H1 (cell line): ENCODE data around the gene TECRL. TPM values are rescaled to one million over a fixed set of nuclear protein-coding genes. Genes with fewer than 3 reads are reported as not detected.

ENCODE experiments used
- CTCF ChIA-PET: fragments of 300-600 bp; sonication (Branson Sonifier 250); formaldehyde crosslinking; loops from one replicate; lab custom pipeline; 2021; ENCODE audit not compliant: partially characterized antibody; lab: Charles Lee
- POLR2A ChIA-PET: fragments of 300-600 bp; sonication (Branson Sonifier 250); formaldehyde crosslinking; loops from one replicate; lab custom pipeline; 2021; ENCODE audit warnings: inconsistent platforms; ENCODE audit not compliant: partially characterized antibody; lab: Charles Lee
- DNase-seq, 2 experiments: peaks; one replicate each; pipeline versions ENCODE4 v3.0.0 to v3.0.0-alpha.2; 2010 to 2022; ENCODE audit warnings: low spot score in 2 of 2, low read depth in 1 of 2, mixed read lengths in 1 of 2
- FAIRE-seq: peaks from 2 replicates; lab custom pipeline; 2011; peaks lifted over from hg19 to GRCh38; lab: Jason Lieb, UNC
- H2AFZ ChIP-seq: 2 replicates; pipeline ENCODE4 v1.8.1; 2012; ENCODE audit warnings: low read length, inconsistent platforms
- H2AK5ac ChIP-seq: 2 replicates; pipeline ENCODE4 v1.6.1; 2013; ENCODE audit warnings: low read depth, low read length
- H2BK120ac ChIP-seq: replicated peaks from 2 replicates; pipeline ENCODE3; 2013; ENCODE audit warnings: low read depth, low read length, inconsistent platforms
- H2BK12ac ChIP-seq: 2 replicates; pipeline ENCODE4 v1.6.1; 2013; ENCODE audit warnings: low read depth, low read length
- H2BK15ac ChIP-seq: 2 replicates; pipeline ENCODE4 v1.6.1; 2013; ENCODE audit warnings: low read length
- H2BK20ac ChIP-seq: 2 replicates; pipeline ENCODE4 v1.6.1; 2013; ENCODE audit warnings: low read length
- H2BK5ac ChIP-seq: 2 replicates; pipeline ENCODE4 v1.6.1; 2013; ENCODE audit warnings: low read depth, low read length
- H3K14ac ChIP-seq: 2 replicates; pipeline ENCODE4 v1.6.1; 2013; ENCODE audit warnings: inconsistent platforms; ENCODE audit not compliant: insufficient read length
- H3K18ac ChIP-seq: 2 replicates; pipeline ENCODE4 v1.6.1; 2013; ENCODE audit warnings: low read length; ENCODE audit errors: extremely low read depth
- H3K23ac ChIP-seq: 2 replicates; pipeline ENCODE4 v1.6.1; 2013; ENCODE audit warnings: inconsistent platforms; ENCODE audit not compliant: insufficient read length
- H3K23me2 ChIP-seq: 2 replicates; pipeline ENCODE4 v1.6.1; 2013; ENCODE audit warnings: low read depth, low read length
- H3K27ac ChIP-seq: 2 replicates; pipeline ENCODE4 v1.6.1; 2011; ENCODE audit warnings: low read depth, low read length, inconsistent platforms
- H3K27me3 ChIP-seq, 4 experiments: replicated peaks in 1 of 4; 1 replicate in 1 of 4; 2 replicates in 3 of 4; pipeline versions ENCODE4 v1.6.1 to v1.8.1; 2011 to 2013; ENCODE audit warnings: low read length in 3 of 4, mild to moderate bottlenecking in 3 of 4, inconsistent platforms in 2 of 4, mixed read lengths in 2 of 4, moderate library complexity in 1 of 4; ENCODE audit not compliant: control insufficient read depth in 3 of 4, insufficient read depth in 3 of 4; ENCODE audit errors: extremely low read depth in 1 of 4
- H3K36me3 ChIP-seq, 4 experiments: 2 replicates each; pipeline versions ENCODE4 v1.6.1 to v1.8.1; 2011 to 2013; ENCODE audit warnings: mild to moderate bottlenecking in 4 of 4, low read length in 3 of 4, moderate library complexity in 2 of 4, control low read depth in 1 of 4, inconsistent platforms in 1 of 4; ENCODE audit not compliant: insufficient read depth in 4 of 4, control insufficient read depth in 2 of 4
- H3K4ac ChIP-seq: replicated peaks from 2 replicates; pipeline ENCODE3; 2013; ENCODE audit warnings: low read length, low read depth, mixed read lengths, inconsistent platforms; ENCODE audit not compliant: insufficient read length
- H3K4me1 ChIP-seq, 4 experiments: replicated peaks in 1 of 4; 1 replicate in 1 of 4; 2 replicates in 3 of 4; pipeline versions ENCODE4 v1.6.1 to v1.8.1; 2011 to 2013; ENCODE audit warnings: low read length in 3 of 4, inconsistent platforms in 2 of 4, mixed read lengths in 1 of 4; ENCODE audit not compliant: insufficient read depth in 4 of 4, control insufficient read depth in 3 of 4
- H3K4me2 ChIP-seq, 2 experiments: 2 replicates each; pipeline versions ENCODE4 v1.6.1 to v1.8.1; 2011 to 2013; ENCODE audit warnings: low read depth in 2 of 2, low read length in 2 of 2, control low read depth in 1 of 2, inconsistent platforms in 1 of 2, mild to moderate bottlenecking in 1 of 2; ENCODE audit not compliant: insufficient read depth in 1 of 2
- H3K4me3 ChIP-seq, 4 experiments: fragments of 200-600, 300-600 bp in 1 of 4; sonication (generic), shearing (Covaris generic), sonication (Bioruptor Twin) in 1 of 4; 2 replicates each; pipeline versions ENCODE4 v1.5.1 to v1.8.1; 2011 to 2016; ENCODE audit warnings: low read length in 4 of 4, low read depth in 3 of 4, control low read depth in 2 of 4, inconsistent platforms in 2 of 4, mild to moderate bottlenecking in 2 of 4, mixed read lengths in 1 of 4, moderate library complexity in 1 of 4; ENCODE audit not compliant: insufficient read depth in 2 of 4; ENCODE audit errors: extremely low read depth in 1 of 4
- H3K56ac ChIP-seq: replicated peaks from 2 replicates; pipeline ENCODE3; 2013; ENCODE audit warnings: low read depth, mild to moderate bottlenecking, mixed read lengths, low read length, inconsistent platforms; ENCODE audit not compliant: insufficient read length
- H3K79me1 ChIP-seq: 2 replicates; pipeline ENCODE4 v1.6.1; 2013; ENCODE audit warnings: low read depth, low read length, control low read depth
- H3K79me2 ChIP-seq, 2 experiments: 2 replicates each; pipeline versions ENCODE4 v1.6.1 to v1.8.1; 2012 to 2013; ENCODE audit warnings: low read length in 2 of 2, mild to moderate bottlenecking in 2 of 2, inconsistent platforms in 1 of 2; ENCODE audit not compliant: insufficient read depth in 2 of 2, control insufficient read depth in 1 of 2
- H3K9ac ChIP-seq, 4 experiments: replicated peaks in 1 of 4; 1 replicate in 1 of 4; 2 replicates in 3 of 4; pipeline versions ENCODE4 v1.6.1 to v1.8.1; 2011 to 2013; ENCODE audit warnings: low read depth in 3 of 4, low read length in 3 of 4, control low read depth in 2 of 4, mild to moderate bottlenecking in 2 of 4, moderate library complexity in 2 of 4, inconsistent platforms in 1 of 4; ENCODE audit errors: extremely low read depth in 1 of 4
- H3K9me3 ChIP-seq, 2 experiments: 2 replicates each; pipeline versions ENCODE4 v1.6.1 to v1.8.1; 2012 to 2013; ENCODE audit warnings: mild to moderate bottlenecking in 2 of 2, moderate library complexity in 2 of 2, control low read depth in 1 of 2, inconsistent platforms in 1 of 2, low read depth in 1 of 2, low read length in 1 of 2, mixed read lengths in 1 of 2; ENCODE audit not compliant: insufficient read depth in 2 of 2
- H4K20me1 ChIP-seq, 2 experiments: replicated peaks in 1 of 2; 2 replicates each; pipeline versions ENCODE3 to v1.8.1; 2011 to 2013; ENCODE audit warnings: inconsistent platforms in 2 of 2, low read length in 2 of 2, mild to moderate bottlenecking in 1 of 2; ENCODE audit not compliant: insufficient read depth in 2 of 2, control insufficient read depth in 1 of 2
- H4K5ac ChIP-seq: 2 replicates; pipeline ENCODE4 v1.6.1; 2013; ENCODE audit warnings: low read length, low read depth, mixed read lengths, inconsistent platforms; ENCODE audit not compliant: insufficient read length
- H4K8ac ChIP-seq: 2 replicates; pipeline ENCODE4 v1.8.0; 2013; ENCODE audit warnings: mild to moderate bottlenecking, moderate library complexity, low read length, inconsistent platforms; ENCODE audit not compliant: insufficient read depth; ENCODE audit errors: extremely low read depth
- H4K91ac ChIP-seq: replicated peaks from 2 replicates; pipeline ENCODE3; 2013; ENCODE audit warnings: low read length, mixed read lengths, inconsistent platforms; ENCODE audit not compliant: insufficient read length
- NRF1 ChIP-seq: IDR thresholded peaks from 2 replicates; pipeline ENCODE4 v1.6.1; 2011; ENCODE audit warnings: mild to moderate bottlenecking, low read depth, low read length, improper control_type of control experiment
- WGBS, 2 experiments: shearing (Covaris generic) in 1 of 2; methylation state at CpG; one replicate each; pipeline versions ENCODE4 v1.1.6 to v1.1.7; 2013 to 2015; ENCODE audit warnings: low lambda C conversion rate in 2 of 2, mixed read lengths in 2 of 2, inconsistent platforms in 1 of 2, low coverage in 1 of 2, missing lambda C conversion rate in 1 of 2; ENCODE audit not compliant: insufficient replicate concordance in 2 of 2, insufficient coverage in 1 of 2, insufficient read length in 1 of 2; ENCODE audit errors: extremely low coverage in 1 of 2, missing lambda C conversion rate in 1 of 2; 5-methylcytosine and 5-hydroxymethylcytosine counted together
- polyA plus RNA-seq, 7 experiments: library from polyadenylated mRNA; depleted of rRNA in 3 of 7; stranded (reverse) in 5 of 7; unstranded in 2 of 7; fragments of >200 nt in 5 of 7; fragments of 200-250 nt in 2 of 7; gene quantifications; 1 replicate in 5 of 7; 2 replicates in 1 of 7; 4 replicates in 1 of 7; pipeline versions ENCODE4 v1.2.1 to v1.2.3, GENCODE V29; 2011 to 2013; ENCODE audit warnings: missing spikeins in 2 of 7, mixed read lengths in 2 of 7
- total RNA-seq: library from RNA; stranded (reverse); fragmentation: NEBNext Ultra II Directional; extraction: Animal tissue kit (Norgen Biotek cat#: 25700); gene quantifications from 2 replicates; pipeline ENCODE4 v1.2.1, GENCODE V29; 2021

TECRL gene
- total and polyA plus RNA-seq, 2 of the 8 experiments (the other 6 are each of a cell fraction or from before 2014, with no cell fraction given): not detected

GRCh38 chr4:64305565-64306254, 103.5 kb downstream of the TECRL start:
- Histone ChIP-seq H2BK12ac (no peak overlapping the region), H3K4ac (no peak overlapping the region), H3K4me2 (no peak overlapping the region), H4K91ac (no peak overlapping the region), H3K9me3 (no peaks in the 10 kb centered on the region), H3K18ac (no peak overlapping the region), H3K27me3 (no peaks in the 10 kb centered on the region), H2BK120ac (no peak overlapping the region), H3K79me1 (no peaks in the 10 kb centered on the region), H2BK20ac (no peak overlapping the region), H3K36me3 (no peaks in the 10 kb centered on the region), H4K8ac (no peak overlapping the region), H3K79me2 (no peaks in the 10 kb centered on the region), H3K4me3 (no peak overlapping the region), H3K56ac (no peak overlapping the region), H4K5ac (no peak overlapping the region), H3K27ac (no peak overlapping the region), H2AK5ac (no peak overlapping the region), H2BK5ac (no peak overlapping the region), H2BK15ac (no peak overlapping the region), H3K4me1 (no peaks in the 10 kb centered on the region), H2AFZ (0 out of 2 replicates have a peak overlapping the region, but pooled peaks have one; percentile 22), H3K23ac (no peak overlapping the region), H3K23me2 (no peaks in the 10 kb centered on the region), H3K9ac (no peak overlapping the region), H4K20me1 (no peaks in the 10 kb centered on the region), H3K14ac (no peak overlapping the region)
- DNase-seq: no peak
- no peak for TF ChIP-seq NRF1
- ChIA-PET POLR2A (no interaction called here), CTCF (interaction anchor here (0.6 to 1.1 kb wide), 2 partner anchors 8 to 9 kb away, joined by 3 read pairs; no protein-coding TSS in a partner anchor)
- no peak for FAIRE-seq
- 91% methylated on average over 1 of the region's 1 CpG; no CpG with 5 or more reads in 1 of the 2 experiments for WGBS, 2 experiments
